ENCODE data around the gene RPS21. TPM values are rescaled to one million over a fixed set of nuclear protein-coding genes. Genes with fewer than 3 reads are reported as not detected.
A peak's percentile ranks its signal among the peaks of the same experiment; 100 is the strongest.

Gene RPS21
- total and polyA plus RNA-seq, 11 donors, result 434 to 3,051 (median 712) TPM

- ATAC-seq (peak; percentile 9 to 46 (median 35)), DNase-seq (peak; percentile 74 to 82 (median 79))
- Histone ChIP-seq H3K9me3 (no peaks in the 10 kb centered on the region), H3K4me1 (peaks cover 32 to 82% (median 69%) of the 10 kb centered on the region in 12 donors), H3K27me3 (peaks cover 0 to 4% (median 0%) of the 10 kb centered on the region in 9 donors), H3K36me3 (peaks cover 0 to 25% (median 14%) of the 10 kb centered on the region in 9 donors), H3K4me3 (peak overlapping the region in 9 of 12 donors; percentile 12 to 48 (median 36)), H3K27ac (peak overlapping the region; percentile 69 to 97 (median 93))
- intact Hi-C loops (cut with DNase I), result loop anchor here in 2 of 10 donors (5.0 to 10.0 kb wide), 2 partner anchors 51 to 53 kb away; partner anchors contain the start of gene ADRM1 (in 2 of the 2)
- WGBS, 4 donors, result 0 to 28% (median 14%) methylated on average over 2 to 11 of the region's 11 CpGs
- TF ChIP-seq CTCF (IDR thresholded peaks at IDR 0.05), result no peak
- no peak for TF ChIP-seq POLR2A (IDR thresholded peaks at IDR 0.05)
Measured at GRCh38 chr20:62355516-62355877, 31.4 kb upstream of the RPS21 start.

GRCh38 chr20:62355878-62356588 lies 30.9 kb upstream of the RPS21 start:
- Histone ChIP-seq H3K4me3 (peak overlapping the region in 10 of 12 donors; percentile 2 to 48 (median 35)), H3K9me3 (no peaks in the 10 kb centered on the region), H3K36me3 (peaks cover 0 to 20% (median 9%) of the 10 kb centered on the region in 9 donors), H3K27me3 (peaks cover 0 to 4% (median 0%) of the 10 kb centered on the region in 9 donors), H3K4me1 (peaks cover 32 to 87% (median 72%) of the 10 kb centered on the region in 12 donors), H3K27ac (peak overlapping the region; percentile 69 to 97 (median 93))
- DNase-seq, result peak; percentile 77 to 85 (median 80)
- peak in 3 of 4 donors; percentile 6 to 16 (median 9) for ATAC-seq
- 9 to 28% (median 13%) methylated on average over 16 to 29 of the region's 29 CpGs for WGBS, 4 donors
- intact Hi-C loops (cut with DNase I), result loop anchor here in 4 of 10 donors (2.0 to 10.0 kb wide), 4 partner anchors 25 to 54 kb away; partner anchors contain the start of gene ADRM1 (in 2 of the 4)
- TF ChIP-seq CTCF (IDR thresholded peaks at IDR 0.05) (no peak), POLR2A (IDR thresholded peaks at IDR 0.05) (no peak)

GRCh38 chr20:62356589-62357186 lies 30.2 kb upstream of the RPS21 start:
- 27 to 45% (median 28%) methylated on average over 5 to 17 of the region's 17 CpGs for WGBS, 4 donors
- Histone ChIP-seq H3K27me3 (peaks cover 0 to 4% (median 0%) of the 10 kb centered on the region in 9 donors), H3K4me1 (peaks cover 35 to 94% (median 79%) of the 10 kb centered on the region in 12 donors), H3K36me3 (peaks cover 0 to 19% (median 6%) of the 10 kb centered on the region in 9 donors), H3K9me3 (no peaks in the 10 kb centered on the region), H3K4me3 (peak overlapping the region in 11 of 12 donors; percentile 2 to 48 (median 34)), H3K27ac (peak overlapping the region; percentile 69 to 97 (median 93))
- ATAC-seq, result no peak
- no peak for TF ChIP-seq CTCF (IDR thresholded peaks at IDR 0.05)
- TF ChIP-seq POLR2A (IDR thresholded peaks at IDR 0.05), result no peak
- intact Hi-C loops (cut with DNase I), result loop anchor here in 4 of 10 donors (2.0 to 10.0 kb wide), 4 partner anchors 24 to 54 kb away; partner anchors contain the start of gene ADRM1 (in 2 of the 4)
- no peak for DNase-seq

All from heart left ventricle (tissue), 16 donors.